Neuron (in vitro differentiated cells): ENCODE results near the gene ANKDD1A.

Experiments
- H2AFZ ChIP-seq: one replicate; pipeline ENCODE4 v1.6.1; 2013; ENCODE audit warnings: low read depth, mild to moderate bottlenecking, inconsistent platforms, low read length, moderate library complexity
- H3K27me3 ChIP-seq: one replicate; pipeline ENCODE4 v1.6.1; 2013; ENCODE audit warnings: low read length; ENCODE audit not compliant: insufficient read depth
- H3K36me3 ChIP-seq: one replicate; pipeline ENCODE4 v1.6.1; 2013; ENCODE audit warnings: low read length; ENCODE audit not compliant: insufficient read depth
- H3K4me1 ChIP-seq: one replicate; pipeline ENCODE4 v1.6.1; 2013; ENCODE audit warnings: low read length; ENCODE audit not compliant: insufficient read depth
- H3K4me3 ChIP-seq: 2 replicates; pipeline ENCODE4 v1.5.1; 2013; ENCODE audit warnings: mild to moderate bottlenecking, low read length, moderate library complexity
- H3K9me3 ChIP-seq: one replicate; pipeline ENCODE4 v1.6.1; 2013; ENCODE audit warnings: low read length

The ANKDD1A gene

GRCh38 chr15:65006876-65007275 is 95.2 kb downstream of the ANKDD1A start:
- Histone ChIP-seq H2AFZ (no peak overlapping the region), H3K4me3 (no peak overlapping the region), H3K27me3 (no peaks in the 10 kb centered on the region), H3K4me1 (no peaks in the 10 kb centered on the region), H3K36me3 (peaks cover 21% of the 10 kb centered on the region), H3K9me3 (peaks cover 4% of the 10 kb centered on the region)
